Umbilical cord (tissue), 2 donors: ENCODE measurements around the gene SYPL2. TPM values are rescaled to one million over a fixed set of nuclear protein-coding genes. Genes with fewer than 3 reads are reported as not detected.

ENCODE experiments used
- DNase-seq: peaks from one replicate; pipeline ENCODE4 v3.0.0-alpha.2; 2015; ENCODE audit warnings: low spot score
- total RNA-seq: library from RNA; depleted of rRNA; stranded (reverse); fragments of >200 nt; gene quantifications from one replicate; pipeline ENCODE4 v1.2.3, GENCODE V29; 2014; ENCODE audit warnings: low replicate concordance; ENCODE audit not compliant: insufficient read depth

SYPL2 gene
- total RNA-seq: not detected

DNA sequence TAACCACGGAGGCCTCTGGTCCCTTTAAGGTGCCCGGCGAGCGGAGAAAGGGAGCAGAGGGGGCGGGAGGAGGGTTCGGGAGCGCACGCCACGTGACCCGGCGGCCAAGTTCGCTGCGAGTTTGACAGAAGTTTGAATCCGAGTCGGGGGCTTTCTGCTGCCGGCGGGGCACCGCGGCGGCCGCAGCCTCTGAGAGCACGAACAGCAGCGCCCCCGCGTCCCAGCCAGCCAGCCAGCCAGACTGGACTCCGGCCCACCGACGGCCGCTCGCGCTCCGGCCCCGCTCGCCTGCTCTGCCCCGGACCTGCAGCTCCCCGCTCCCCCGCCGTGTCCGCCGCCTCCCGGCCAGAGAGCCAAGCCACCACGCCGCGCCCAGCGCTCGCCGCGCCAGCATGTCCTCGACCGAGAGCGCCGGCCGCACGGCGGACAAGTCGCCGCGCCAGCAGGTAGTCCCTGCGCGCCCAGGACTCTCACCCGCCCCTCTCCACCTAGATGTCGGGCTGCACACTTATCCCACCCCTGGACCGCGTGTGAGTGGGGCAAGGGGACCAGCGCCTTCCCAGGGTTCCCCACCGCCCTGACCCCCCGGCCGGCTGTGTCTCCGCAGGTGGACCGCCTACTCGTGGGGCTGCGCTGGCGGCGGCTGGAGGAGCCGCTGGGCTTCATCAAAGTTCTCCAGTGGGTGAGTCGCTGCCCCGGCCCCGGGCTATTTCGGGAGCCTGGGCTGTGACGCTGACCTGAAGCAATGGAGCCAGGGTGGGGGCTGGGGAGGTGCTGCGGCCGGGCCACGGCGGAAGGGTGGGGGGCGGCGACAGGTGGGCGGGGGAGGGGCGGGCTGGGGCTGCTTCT is at the start of gene SYPL2:
Gene SYPL2, plus strand, starts transcription at position 95 of the 849 bp plus-strand sequence. Its CDS starts 298 bp downstream, at position 393.
- DNase-seq: peak; percentile 28

DNA sequence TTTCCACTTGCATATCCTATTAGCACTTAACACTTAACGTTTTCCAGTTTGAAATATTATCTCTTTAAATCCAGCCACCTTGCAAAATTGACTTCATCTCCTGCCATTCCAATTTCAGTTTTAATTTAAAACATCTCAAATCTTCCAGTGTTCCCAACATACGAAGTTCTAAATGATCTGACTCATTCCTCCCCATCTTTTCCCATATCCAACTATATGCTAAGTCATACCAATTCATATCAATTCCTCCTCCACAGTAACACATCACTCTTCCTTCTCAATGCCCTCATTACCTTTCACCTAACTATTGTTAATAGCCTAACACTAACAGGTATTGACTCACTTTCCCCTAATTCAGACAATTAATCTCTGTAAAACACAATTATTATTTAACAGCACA is 42.8 kb upstream of the SYPL2 start:
- no peak for DNase-seq

DNA sequence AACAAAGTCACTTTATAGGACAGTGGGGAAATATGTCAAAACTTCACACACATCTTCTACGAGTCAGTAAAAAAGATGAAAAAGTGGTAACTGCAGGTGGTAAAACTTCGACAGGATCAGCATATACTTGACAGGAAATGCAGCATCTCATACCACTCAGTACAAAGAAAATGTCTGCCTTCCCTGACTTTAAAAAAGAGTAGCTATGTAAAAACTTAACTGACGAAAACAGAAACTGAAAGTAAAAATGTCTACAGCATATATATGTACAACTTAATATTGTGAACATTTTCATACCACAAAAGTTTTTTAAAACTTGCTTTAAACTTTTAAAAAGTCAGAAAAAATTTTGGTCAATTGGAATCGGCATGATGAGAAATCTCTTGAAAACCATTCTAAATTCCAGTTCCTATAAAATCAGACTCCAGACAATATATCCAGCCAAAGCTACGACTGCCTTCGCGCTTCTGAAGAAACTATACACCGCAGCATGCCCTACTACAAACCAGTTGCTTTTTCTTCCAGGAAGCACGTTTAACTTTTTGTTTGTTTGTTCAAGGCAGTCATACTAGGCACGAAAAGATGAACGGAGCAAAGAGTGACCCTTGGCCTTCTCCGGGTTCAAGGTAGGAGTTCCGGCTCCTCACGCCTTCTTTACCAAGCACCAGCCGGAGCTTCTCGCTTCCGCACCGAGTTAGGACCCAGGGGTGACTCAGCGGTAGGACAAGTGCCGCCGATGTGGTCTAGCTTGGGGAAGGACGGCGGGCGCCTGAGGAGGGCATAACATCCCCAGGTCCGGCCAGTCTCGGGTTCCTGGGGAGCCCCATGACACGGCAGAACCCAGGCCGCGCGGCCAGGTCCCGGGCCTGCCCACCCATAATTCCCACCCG is 40.7 kb upstream of the SYPL2 start:
- DNase-seq: no peak

DNA sequence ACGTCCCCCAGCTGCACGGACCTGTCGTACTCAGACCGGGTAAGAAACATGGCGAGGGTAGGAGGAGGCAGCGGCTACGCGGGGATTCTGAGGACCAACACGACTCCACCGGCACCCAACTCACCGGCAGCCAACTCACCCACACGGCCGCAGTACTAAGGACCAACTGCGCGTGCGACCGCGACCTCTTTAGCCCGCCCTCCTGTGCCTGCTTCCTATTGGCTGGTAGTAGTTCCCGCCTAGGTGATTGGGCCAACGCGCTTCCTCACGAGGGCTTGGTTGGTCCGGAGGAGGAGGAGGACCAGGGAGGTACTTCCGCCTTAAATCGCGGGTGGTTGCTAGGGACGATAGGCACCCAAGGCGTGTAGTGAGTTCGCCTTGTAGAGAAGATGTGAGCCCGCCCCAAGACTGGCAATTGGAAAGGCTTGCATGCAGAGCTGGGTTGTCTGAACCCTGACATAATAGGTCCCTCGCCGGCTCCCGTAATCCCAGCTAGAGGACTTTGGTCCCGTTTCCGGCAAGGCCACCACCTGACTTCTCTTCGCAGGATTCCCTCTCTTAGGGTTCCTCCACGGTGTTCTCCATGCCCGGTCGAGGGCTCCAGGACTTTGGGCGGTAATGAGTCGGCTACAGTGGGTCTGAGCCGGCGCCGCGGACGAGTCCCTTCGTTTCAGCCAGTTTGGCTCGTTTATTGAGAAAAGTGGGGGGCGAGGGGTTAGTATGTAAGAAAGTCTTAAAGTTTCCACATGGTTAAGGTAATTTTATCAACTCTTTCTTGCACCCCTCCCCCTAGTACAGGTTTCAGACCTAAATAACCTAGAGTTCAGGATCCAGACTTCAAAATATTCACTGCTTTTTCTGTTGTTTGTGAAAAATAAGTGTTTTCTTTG is 39.8 kb upstream of the SYPL2 start, which contains the start of gene PSMA5:
Gene PSMA5, minus strand, starts transcription at position 168 of the 890 bp plus-strand sequence. Its CDS starts 118 bp downstream, at position 50.
- peak; percentile 99 for DNase-seq

DNA sequence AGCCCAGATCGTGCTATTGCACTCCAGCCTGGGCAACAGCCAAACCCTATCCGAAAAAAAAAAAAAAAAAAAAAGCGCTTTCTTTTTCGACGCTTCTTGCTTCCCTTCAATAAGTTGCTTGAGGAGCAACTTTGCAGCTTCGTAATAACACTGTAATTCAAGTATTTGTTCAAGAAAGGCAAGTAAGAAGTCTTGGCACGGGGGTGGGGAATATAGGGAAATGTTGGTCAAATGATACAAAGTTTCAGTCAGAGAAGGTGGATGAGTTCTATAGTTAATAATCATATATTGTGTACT is 39.2 kb upstream of the SYPL2 start:
- DNase-seq: peak; percentile 21

DNA sequence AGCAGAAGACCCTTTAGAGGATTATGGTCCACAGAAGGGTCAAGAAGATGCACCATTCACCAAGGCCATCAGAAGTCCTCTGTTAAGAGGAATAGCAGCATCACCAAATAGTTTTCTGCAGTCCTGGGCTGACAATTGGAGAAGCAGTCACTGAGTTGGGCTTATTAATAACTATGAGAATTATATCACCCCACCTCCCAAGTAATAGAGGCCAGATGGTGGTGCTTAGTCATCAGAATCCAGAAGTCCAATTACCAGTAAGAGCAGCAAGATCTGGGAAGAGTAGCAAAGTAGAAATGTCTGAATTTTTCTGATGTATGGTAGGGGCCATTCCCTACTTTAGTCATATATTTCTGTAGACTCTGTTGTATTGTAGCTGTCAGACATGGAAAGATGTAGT is 34.0 kb upstream of the SYPL2 start:
- no peak for DNase-seq

DNA sequence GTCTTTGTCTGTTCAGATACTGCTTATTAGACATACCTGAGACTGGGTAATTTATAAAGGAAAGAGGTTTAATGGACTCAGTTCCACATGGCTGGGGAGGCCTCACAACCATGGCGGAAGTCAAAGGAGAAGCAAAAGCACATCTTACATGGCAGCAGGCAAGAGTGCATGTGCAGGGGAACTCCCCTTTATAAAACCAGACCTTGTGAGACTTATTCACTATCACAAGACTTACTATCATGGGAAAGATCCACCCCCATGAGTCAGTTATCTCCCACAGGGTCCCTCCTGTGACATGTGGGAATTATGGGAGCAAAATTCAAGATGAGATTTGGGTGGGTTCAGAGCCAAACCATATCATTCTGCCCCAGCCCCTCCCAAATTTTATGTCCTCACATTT is 33.0 kb upstream of the SYPL2 start:
- no peak for DNase-seq

DNA sequence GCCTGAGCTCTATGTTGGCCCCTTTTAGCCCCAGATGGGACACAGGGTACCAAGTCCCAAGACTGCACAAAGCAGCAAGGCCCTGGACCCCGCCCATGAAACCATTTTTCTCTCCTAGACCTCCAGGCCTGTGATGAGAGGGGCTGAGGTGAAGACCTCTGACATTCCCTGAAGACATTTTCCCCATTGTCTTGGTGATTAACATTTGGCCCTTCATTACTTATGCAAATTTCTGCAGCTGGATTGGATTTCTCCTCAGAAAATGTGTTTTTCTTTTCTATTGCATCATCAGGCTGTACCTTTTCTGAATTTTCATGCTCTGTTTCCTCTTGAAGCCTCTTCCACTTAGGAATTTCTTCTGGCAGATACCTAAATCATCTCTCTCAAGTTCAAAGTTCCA is 31.9 kb upstream of the SYPL2 start:
- DNase-seq: no peak

DNA sequence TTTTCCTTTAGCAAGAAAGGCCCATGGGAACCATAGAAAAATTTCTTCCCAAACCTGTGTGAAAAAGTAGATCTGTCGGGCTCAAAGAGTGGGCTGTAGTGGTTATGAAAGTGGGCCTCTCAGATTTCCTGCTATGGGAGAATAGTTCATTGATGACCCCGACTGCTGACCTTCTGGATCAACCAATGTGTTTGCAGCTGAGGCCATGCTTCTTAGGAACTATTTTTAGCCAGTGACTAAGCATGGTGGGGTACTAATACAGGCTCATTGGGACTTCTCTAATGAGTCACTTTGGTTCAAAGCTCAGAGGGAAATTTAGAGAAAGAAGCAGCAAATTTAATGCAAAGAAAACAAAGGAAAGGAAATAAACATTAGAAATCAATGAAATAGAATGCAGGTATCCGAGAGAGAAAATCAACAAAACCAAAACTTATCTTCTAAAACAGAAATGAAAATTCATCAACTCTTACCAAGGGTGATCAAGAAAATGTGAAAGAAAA is 27.5 kb upstream of the SYPL2 start:
- peak; percentile 21 for DNase-seq

DNA sequence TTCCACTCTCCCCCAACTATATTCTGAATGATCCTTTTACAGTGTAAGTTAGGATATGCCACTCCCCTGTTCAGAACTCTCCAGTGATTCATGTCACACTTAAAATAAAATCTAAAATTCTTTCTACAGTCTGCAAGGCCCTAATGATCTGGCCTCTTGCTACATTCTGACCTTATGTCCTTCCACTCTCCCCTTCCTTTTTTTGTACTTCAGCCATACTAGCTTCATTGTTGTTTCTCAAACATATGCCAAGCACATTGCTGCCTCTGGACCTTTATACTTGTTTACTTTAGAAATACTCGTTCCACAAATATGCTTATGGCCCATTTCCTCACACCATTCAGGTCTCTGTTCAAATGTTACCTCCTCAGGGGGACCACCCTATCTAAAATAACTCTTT is 25.3 kb upstream of the SYPL2 start:
- DNase-seq: no peak

DNA sequence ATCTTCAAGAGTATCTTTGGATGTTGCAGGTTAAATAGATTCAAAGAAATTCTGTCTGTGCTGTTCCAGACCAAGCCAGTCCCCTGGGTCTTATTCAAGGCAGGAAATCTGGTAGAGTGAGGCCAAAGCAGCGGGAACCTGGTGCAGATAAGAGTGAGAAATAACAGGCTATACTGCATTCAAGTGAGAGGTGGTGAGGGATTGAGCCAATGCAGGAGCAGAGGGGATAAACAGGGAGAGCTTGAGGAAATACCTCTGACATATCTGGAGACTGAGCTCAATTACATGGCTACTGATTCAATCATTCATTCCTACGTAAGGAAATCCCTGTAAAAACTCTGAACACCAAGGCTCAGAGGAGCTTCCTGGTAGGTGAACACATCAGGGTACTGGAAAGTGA is 22.9 kb upstream of the SYPL2 start:
- peak; percentile 69 for DNase-seq

DNA sequence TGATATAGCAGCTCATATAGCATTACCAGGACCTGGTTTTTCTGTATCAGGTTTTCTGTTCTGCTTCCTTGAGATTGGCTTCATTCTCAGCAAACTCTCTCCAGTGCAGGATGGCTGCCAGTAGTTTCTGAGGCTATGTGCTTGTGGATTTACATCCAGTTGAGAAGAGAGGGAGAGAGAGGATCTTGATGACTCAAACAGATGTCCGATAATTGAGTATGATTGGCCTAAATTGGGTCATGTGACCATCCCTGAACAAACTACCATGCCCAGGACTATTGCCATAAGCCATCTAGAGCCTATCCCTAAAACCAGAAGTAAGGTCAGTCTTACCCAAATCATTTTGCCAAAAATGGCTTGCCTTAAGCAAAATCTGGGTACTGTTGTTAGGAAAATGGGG is 22.0 kb upstream of the SYPL2 start:
- peak; percentile 40 for DNase-seq

DNA sequence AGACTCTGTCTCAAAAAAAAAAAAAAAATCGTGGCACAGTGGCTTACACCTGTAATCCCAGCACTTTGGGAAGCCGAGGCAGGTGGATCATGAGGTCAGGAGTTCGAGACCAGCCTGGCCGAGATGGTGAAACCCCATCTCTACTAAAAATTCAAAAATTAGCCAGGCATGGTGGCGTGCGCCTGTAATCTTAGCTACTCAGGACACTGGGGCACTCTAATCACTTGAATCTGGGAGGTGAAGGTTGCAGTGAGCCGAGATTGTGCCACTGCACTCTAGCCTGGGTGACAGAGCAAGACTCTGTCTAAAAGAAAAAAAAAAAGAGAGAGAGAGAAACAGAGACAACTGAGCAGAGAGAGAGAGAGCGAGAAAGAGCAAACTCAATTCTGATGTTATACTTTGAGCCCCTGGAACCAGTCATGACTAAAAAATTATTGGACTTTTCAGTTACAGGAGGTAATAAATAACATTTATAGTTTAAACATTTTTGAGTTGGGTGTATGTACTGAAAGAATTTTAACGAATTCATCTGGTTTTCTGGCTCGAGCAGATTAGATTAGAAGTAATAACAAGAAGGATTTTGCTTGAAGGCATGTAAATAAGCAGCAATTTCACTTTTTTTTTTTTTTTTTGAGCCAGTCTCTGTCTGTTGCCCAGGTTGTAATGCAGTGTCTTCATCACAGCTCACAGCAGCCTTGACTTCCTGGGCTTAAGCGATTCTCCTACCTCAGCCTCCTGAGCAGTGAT is 20.2 kb upstream of the SYPL2 start:
- DNase-seq: peak; percentile 74

DNA sequence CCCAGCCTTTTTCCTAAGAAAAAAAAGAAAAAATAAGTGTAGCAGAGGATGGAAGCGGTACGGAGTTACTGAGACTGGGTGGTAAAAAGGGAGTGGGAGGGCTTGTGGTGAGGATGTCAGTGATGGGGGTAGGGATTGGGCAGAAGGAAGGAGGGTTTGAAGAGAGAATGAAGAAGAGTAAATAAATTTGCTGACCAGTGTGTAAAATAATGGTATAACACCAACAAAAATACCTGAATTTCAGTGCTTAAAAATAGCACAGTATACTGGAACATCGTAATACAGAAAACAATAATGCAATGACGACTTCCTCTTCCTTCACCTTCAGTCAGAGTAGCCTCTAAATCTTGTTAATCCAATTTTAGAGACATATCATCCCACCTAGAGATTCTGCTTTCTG is 18.8 kb upstream of the SYPL2 start:
- DNase-seq: no peak

DNA sequence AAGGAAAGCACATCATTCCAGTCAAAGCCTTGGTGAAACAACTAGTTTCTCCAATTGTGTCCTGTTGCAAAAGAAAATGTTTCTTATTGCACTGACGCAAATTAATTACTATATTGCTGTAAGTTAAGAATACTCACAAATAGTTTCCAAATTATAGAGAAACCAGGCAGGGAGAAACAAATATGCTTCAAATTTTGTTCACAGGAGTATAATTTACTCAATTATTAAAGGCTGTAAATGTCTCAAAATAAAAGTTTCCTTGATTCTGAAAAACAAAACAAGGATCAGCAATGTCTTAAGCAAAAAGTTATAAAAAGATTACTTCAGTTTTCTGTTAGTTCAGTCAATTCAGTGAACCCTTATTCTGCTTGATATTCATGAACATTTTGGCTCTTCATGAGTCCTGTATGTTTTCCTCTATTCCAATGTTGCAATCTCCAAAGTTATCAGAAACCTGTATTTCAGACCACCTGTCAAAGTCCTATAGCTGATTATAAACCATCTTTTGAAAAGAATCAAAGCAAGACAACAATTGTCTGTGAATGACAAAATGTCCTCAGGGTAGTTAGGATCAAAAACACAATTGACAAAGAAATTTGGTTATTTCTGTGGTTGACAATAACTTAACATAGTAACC is 11.7 kb upstream of the SYPL2 start:
- DNase-seq: no peak

DNA sequence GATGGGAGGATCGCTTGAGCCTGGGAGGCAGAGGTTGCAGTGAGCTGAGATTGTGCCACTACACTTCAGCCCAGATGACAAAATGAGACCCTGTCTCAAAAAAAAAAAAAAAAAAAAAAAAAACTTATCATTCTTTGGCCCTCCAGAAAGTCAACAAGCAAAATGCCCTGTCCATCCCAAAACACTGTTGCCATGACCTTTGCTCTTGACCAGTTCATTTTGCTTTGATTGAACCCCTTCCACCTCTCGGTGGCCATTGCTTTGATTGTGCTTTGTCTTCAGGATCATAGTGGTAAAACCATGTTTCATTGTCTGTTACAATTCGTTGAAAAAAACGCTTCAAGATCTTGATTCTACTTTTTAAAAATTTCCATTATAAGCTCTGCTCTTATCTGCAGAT is 8.5 kb upstream of the SYPL2 start:
- DNase-seq: no peak

DNA sequence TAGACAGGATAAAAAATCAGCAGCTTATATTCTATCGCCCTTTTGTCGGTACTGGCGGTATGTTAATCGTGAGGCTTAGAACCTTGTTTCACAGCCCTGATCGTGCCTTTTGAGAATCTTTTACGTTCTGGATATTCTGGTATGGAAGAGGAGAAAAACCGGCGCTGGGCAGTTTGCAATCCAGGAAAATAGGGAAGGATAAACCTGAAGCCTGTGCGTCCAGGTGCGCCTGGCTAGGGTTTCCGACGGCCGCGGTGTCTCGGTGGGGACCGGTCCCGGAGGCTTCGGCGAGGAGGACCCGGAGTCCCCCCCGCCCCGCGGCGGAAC is 258 bp upstream of the SYPL2 start:
- no peak for DNase-seq

DNA sequence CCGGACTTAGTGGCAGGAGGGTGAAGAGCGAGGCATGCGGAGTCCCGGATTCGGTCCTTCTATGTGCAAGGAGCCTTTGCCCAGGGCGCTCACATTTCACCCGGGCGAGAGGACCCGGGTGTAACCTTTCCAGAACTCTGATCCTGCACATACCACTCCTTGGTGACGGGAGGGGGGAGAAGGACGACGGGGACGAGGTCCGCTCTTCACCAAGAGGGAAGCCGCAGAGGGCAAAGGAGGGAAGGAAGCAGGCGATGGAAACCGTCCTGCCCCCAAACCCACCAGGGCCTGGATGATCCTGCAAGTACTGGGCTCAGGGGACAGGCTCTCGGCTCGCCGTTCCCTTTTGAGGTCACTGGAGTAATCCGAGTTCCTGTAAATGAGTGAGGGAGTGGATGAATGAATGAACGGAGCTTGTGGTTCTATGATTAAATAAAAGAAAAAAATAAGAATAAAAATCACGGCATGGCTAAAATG is 993 bp downstream of the SYPL2 start:
- DNase-seq: no peak

DNA sequence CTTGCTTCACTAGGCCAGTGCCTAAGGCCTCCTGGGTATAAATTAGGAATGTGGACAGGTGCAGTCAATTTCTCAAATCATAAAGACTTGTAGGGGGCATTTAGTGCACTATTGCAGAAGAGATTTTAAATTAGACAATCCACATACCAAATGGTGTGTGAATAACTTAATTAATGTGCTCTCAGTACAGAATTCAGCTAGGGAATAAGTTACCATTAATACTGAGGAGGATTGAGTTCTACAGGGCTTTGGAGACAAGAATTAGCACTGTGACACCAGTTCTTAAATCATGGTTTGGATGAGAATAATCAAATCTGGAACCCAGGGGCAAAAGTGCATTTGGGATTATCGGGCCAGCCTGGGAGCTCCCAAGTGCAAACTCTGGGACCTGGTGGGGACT is 1.7 kb downstream of the SYPL2 start:
- no peak for DNase-seq

DNA sequence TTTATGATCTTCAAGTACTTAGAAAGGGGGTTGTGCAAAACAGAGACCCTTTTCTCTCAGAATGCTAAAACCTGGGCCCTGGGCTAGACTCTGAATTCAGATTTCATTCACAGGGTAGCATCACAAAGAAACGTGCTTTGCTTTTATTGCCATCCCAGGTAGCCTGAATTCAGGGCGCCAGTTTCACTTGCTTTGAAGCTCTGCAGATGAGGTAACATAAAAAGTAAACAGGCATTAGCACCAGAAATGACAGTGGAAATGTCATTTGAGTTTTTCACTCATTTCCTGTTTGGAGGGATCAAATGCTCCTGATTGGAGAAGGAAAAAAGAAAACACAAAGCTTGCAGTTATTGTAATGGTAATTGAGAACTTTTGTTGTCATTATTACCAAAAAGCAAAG is 2.6 kb downstream of the SYPL2 start:
- no peak for DNase-seq
